Testis (tissue), 2 donors: ENCODE data around the gene KCNAB1.

Experiments used
- POLR2A ChIP-seq: fragments of 450-650 bp; IDR thresholded peaks from one replicate; pipeline ENCODE4 v1.6.1; 2017; ENCODE audit warnings: antibody characterized with exemption, mild to moderate bottlenecking, moderate library complexity
- TF ChIP-seq, protein P1 (sequence below), 3 experiments: fragments of 450-650 bp in 2 of 3; fragments of 200-600 bp in 1 of 3; sonication (generic) in 1 of 3; IDR thresholded peaks; one replicate each; pipeline ENCODE4 v1.5.1; 2016 to 2019; ENCODE audit warnings: antibody characterized with exemption in 3 of 3, mild to moderate bottlenecking in 2 of 3, moderate library complexity in 1 of 3

DNA sequence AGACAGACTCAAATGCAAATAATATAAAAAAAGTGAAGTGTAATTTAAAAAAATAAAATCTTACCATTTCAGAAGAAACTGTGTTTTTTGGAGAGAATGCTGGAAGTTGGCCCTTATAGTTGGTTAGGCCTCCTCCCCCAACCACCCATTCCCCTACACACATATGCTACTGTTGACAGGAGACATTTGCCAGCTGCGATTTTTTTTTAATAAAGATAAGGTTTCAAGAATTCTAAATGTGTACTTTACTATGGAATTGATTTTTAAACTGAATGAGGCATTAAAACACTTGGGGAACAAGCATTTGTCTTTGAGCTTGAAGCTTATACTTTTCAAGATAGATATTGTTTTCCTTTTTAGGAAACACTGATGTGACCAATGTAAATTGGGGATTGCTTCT is 438.9 kb downstream of the KCNAB1 start:
- TF ChIP-seq POLR2A, result no peak
- TF ChIP-seq, protein P1, sequence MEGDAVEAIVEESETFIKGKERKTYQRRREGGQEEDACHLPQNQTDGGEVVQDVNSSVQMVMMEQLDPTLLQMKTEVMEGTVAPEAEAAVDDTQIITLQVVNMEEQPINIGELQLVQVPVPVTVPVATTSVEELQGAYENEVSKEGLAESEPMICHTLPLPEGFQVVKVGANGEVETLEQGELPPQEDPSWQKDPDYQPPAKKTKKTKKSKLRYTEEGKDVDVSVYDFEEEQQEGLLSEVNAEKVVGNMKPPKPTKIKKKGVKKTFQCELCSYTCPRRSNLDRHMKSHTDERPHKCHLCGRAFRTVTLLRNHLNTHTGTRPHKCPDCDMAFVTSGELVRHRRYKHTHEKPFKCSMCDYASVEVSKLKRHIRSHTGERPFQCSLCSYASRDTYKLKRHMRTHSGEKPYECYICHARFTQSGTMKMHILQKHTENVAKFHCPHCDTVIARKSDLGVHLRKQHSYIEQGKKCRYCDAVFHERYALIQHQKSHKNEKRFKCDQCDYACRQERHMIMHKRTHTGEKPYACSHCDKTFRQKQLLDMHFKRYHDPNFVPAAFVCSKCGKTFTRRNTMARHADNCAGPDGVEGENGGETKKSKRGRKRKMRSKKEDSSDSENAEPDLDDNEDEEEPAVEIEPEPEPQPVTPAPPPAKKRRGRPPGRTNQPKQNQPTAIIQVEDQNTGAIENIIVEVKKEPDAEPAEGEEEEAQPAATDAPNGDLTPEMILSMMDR (IDR thresholded peaks at IDR 0.05), result no peak
